Activated CD4-positive, CD25-positive, alpha-beta regulatory T cell treated with anti-CD3 and anti-CD28 coated beads, Interleukin-2, amount 50 U/mL, for 16 hours (primary cell): ENCODE data around the gene PTMS.

ENCODE experiments used
- DNase-seq: peaks from one replicate; pipeline ENCODE4 v3.0.0-alpha.2; 2020; ENCODE audit warnings: low read depth, low spot score

The PTMS gene

GRCh38 chr12:6787309-6787708, 21.1 kb downstream of the PTMS start:
- DNase-seq = no peak

- no peak for DNase-seq
Measured at GRCh38 chr12:6788972-6789924, 23.1 kb downstream of the PTMS start, which contains the start of gene CD4. TSS of gene CD4 (plus strand) at chr12:6789528. CDS start at chr12:6800139, 10,611 bp downstream.

GRCh38 chr12:6790496-6791150, 24.5 kb downstream of the PTMS start:
- no peak for DNase-seq

GRCh38 chr12:6791931-6792520, 25.9 kb downstream of the PTMS start:
- DNase-seq = no peak

- DNase-seq = no peak
Measured at GRCh38 chr12:6792522-6793201, 26.5 kb downstream of the PTMS start.

- DNase-seq = no peak
Measured at GRCh38 chr12:6795088-6795487, 28.9 kb downstream of the PTMS start.

- DNase-seq = no peak
Measured at GRCh38 chr12:6796576-6796975, 30.4 kb downstream of the PTMS start.

GRCh38 chr12:6799147-6799546, 33.0 kb downstream of the PTMS start:
- DNase-seq = no peak

GRCh38 chr12:6807170-6807569, 41.0 kb downstream of the PTMS start:
- no peak for DNase-seq

GRCh38 chr12:6809056-6809455, 42.9 kb downstream of the PTMS start:
- no peak for DNase-seq

- no peak for DNase-seq
Measured at GRCh38 chr12:6810758-6811157, 44.6 kb downstream of the PTMS start.

- DNase-seq = no peak
Measured at GRCh38 chr12:6813363-6813762, 47.2 kb downstream of the PTMS start.

GRCh38 chr12:6816598-6816997, 50.4 kb downstream of the PTMS start:
- DNase-seq = no peak

GRCh38 chr12:6817098-6817497, 50.9 kb downstream of the PTMS start:
- DNase-seq = no peak

- DNase-seq = no peak
Measured at GRCh38 chr12:6817662-6818157, 51.5 kb downstream of the PTMS start.

GRCh38 chr12:6818222-6818621, 52.1 kb downstream of the PTMS start:
- no peak for DNase-seq

GRCh38 chr12:6818645-6819044, 52.5 kb downstream of the PTMS start:
- no peak for DNase-seq

GRCh38 chr12:6819106-6820030, 53.2 kb downstream of the PTMS start:
- DNase-seq = no peak

- DNase-seq = no peak
Measured at GRCh38 chr12:6820166-6820565, 54.0 kb downstream of the PTMS start.
